ENCODE measurements around the gene FOXF2.

FOXF2 gene

GRCh38 chr6:1390946-1391799 is 1.8 kb downstream of the FOXF2 start:
- DNase-seq (ENCODE audit: low spot score): peak; percentile 14

- DNase-seq (ENCODE audit: low spot score): no peak
These were observed 2.5 kb downstream of the FOXF2 start for GRCh38 chr6:1391800-1392309.

- no peak for DNase-seq (ENCODE audit: low spot score)
These were observed 3.7 kb downstream of the FOXF2 start for GRCh38 chr6:1392813-1393640.

GRCh38 chr6:1393641-1394283 is 4.4 kb downstream of the FOXF2 start:
- DNase-seq (ENCODE audit: low spot score): no peak

- no peak for DNase-seq (ENCODE audit: low spot score)
These were observed 5.4 kb downstream of the FOXF2 start for GRCh38 chr6:1394514-1395463.

GRCh38 chr6:1395506-1395905 is 6.1 kb downstream of the FOXF2 start:
- DNase-seq (ENCODE audit: low spot score): no peak

GRCh38 chr6:1395941-1396908 is 6.8 kb downstream of the FOXF2 start:
- no peak for DNase-seq (ENCODE audit: low spot score)

GRCh38 chr6:1396952-1397868 is 7.8 kb downstream of the FOXF2 start:
- DNase-seq (ENCODE audit: low spot score): peak; percentile 71

- no peak for DNase-seq (ENCODE audit: low spot score)
These were observed 9.9 kb downstream of the FOXF2 start for GRCh38 chr6:1399085-1399780.

- no peak for DNase-seq (ENCODE audit: low spot score)
These were observed 10.9 kb downstream of the FOXF2 start for GRCh38 chr6:1400126-1400850.

- no peak for DNase-seq (ENCODE audit: low spot score)
These were observed 13.0 kb downstream of the FOXF2 start for GRCh38 chr6:1402369-1402768.

GRCh38 chr6:1402868-1403267 is 13.5 kb downstream of the FOXF2 start:
- DNase-seq (ENCODE audit: low spot score): no peak

GRCh38 chr6:1403851-1404712 is 14.7 kb downstream of the FOXF2 start:
- no peak for DNase-seq (ENCODE audit: low spot score)

- no peak for DNase-seq (ENCODE audit: low spot score)
These were observed 15.3 kb downstream of the FOXF2 start for GRCh38 chr6:1404713-1405098.

- no peak for DNase-seq (ENCODE audit: low spot score)
These were observed 15.8 kb downstream of the FOXF2 start for GRCh38 chr6:1405221-1405620.

GRCh38 chr6:1406306-1407072 is 17.1 kb downstream of the FOXF2 start:
- no peak for DNase-seq (ENCODE audit: low spot score)
